Hematopoietic multipotent progenitor cell (in vitro differentiated cells): Measurements from ENCODE around the gene NUDT4. TPM values are rescaled to one million over a fixed set of nuclear protein-coding genes. Genes with fewer than 3 reads are reported as not detected.
"Not testable (repeated sequence)": the region's sequence is repeated elsewhere in the genome, so short reads cannot be mapped to it uniquely, and the experiment has no call there.

Experiments used
- DNase-seq, 3 donors: peaks; one replicate each; pipeline ENCODE4 v3.0.0-alpha.2; 2011 to 2015; ENCODE audit warnings: low read depth in 2 of 3, low spot score in 2 of 3
- total RNA-seq: library from RNA; depleted of rRNA; stranded (reverse); fragments of >200 nt; gene quantifications from one replicate; pipeline ENCODE4 v1.2.3, GENCODE V29; 2012

Gene NUDT4
- total RNA-seq, 1 donor = 27.2 TPM

GRCh38 chr12:93393425-93393824 is 15.7 kb downstream of the NUDT4 start:
- no peak for DNase-seq

GRCh38 chr12:93397412-93397811 is 19.7 kb downstream of the NUDT4 start:
- no peak for DNase-seq

GRCh38 chr12:93399183-93399863 is 21.6 kb downstream of the NUDT4 start:
- DNase-seq = not testable (repeated sequence)

- no peak for DNase-seq
Observed at GRCh38 chr12:93402333-93403311, 24.9 kb downstream of the NUDT4 start.

GRCh38 chr12:93403988-93404803 is 26.5 kb downstream of the NUDT4 start:
- DNase-seq = no peak

GRCh38 chr12:93404961-93405849 is 27.5 kb downstream of the NUDT4 start:
- DNase-seq = no peak

GRCh38 chr12:93407054-93407962 is 29.6 kb downstream of the NUDT4 start:
- no peak for DNase-seq

- DNase-seq = no peak
Observed at GRCh38 chr12:93407963-93408283, 30.2 kb downstream of the NUDT4 start.

GRCh38 chr12:93408813-93409212 is 31.1 kb downstream of the NUDT4 start:
- DNase-seq = no peak

- DNase-seq = not testable (repeated sequence)
Observed at GRCh38 chr12:93409343-93410187, 31.8 kb downstream of the NUDT4 start.

- DNase-seq = not testable (repeated sequence)
Observed at GRCh38 chr12:93411060-93411459, 33.3 kb downstream of the NUDT4 start.

- not testable (repeated sequence) for DNase-seq
Observed at GRCh38 chr12:93412396-93412795, 34.7 kb downstream of the NUDT4 start.

- DNase-seq = no peak
Observed at GRCh38 chr12:93413064-93413463, 35.3 kb downstream of the NUDT4 start.

- no peak for DNase-seq
Observed at GRCh38 chr12:93415723-93416464, 38.2 kb downstream of the NUDT4 start.

- DNase-seq = no peak
Observed at GRCh38 chr12:93417967-93418480, 40.3 kb downstream of the NUDT4 start.

GRCh38 chr12:93419388-93420034 is 41.8 kb downstream of the NUDT4 start:
- DNase-seq = peak in 2 of 3 donors; percentile 39 to 71

GRCh38 chr12:93422050-93422449 is 44.3 kb downstream of the NUDT4 start:
- DNase-seq = no peak
